ENCODE results near the gene CADM1. TPM values are rescaled to one million over a fixed set of nuclear protein-coding genes. Genes with fewer than 3 reads are reported as not detected.
A peak's percentile ranks its signal among the peaks of the same experiment; 100 is the strongest.

Gene CADM1
- total and polyA plus RNA-seq, 9 donors: 6.6 to 61.2 (median 17.2) TPM

DNA sequence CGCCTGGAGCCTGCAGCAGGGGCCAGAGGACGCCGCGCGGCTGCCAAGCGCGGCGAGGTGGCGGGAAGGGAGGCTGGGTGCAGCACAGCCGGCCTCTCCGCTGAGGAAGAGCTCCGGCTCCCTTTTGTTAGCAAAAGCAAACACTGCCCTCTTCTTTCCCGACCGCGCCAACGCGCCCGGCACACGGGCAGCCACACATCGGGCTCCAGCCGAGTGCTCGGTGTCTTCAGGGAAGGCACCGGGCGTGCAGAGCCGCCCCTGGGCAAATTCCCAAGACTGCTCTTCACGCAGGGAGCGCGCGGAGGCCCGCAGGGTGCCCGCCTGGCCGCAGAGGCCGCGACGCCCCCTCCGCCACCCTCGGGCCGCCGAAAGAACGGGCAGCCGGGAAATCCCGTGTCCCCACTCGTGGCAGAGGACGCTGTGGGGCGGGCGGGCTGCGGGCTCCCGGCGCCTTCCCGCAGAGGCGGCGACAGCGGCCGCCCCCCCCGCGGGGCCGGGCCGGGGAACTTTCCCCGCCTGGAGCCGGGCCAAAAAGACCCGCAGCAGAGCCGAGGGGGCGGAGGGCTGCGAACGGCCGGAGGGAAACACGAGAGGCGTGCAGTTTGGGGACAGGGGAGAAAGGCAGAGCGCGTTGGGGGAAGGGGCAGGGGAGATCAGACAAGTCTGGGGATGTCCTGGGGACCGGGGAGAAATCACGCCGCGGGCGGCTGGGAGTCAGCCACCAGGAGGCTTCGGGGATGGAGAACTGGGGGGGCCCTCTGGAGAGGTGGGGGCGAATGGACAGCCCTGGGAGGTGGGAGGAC is 931 bp downstream of the CADM1 start:
- 0 to 1% (median 0%) methylated on average over 58 to 77 of the region's 77 CpGs for WGBS, 3 donors
- Histone ChIP-seq H3K36me3 (no peaks in the 10 kb centered on the region), H3K9me3 (no peaks in the 10 kb centered on the region), H3K4me1 (ENCODE audit: insufficient read depth) (peaks cover 4% of the 10 kb centered on the region), H3K27ac (peak overlapping the region in 1 of 2 donors; percentile 77), H3K4me3 (peak overlapping the region; percentile 66), H3K27me3 (no peaks in the 10 kb centered on the region)
- intact Hi-C loops (cut with DNase I): loop anchor here (5.0 to 10.0 kb wide), 2 partner anchors 166 to 168 kb away; no protein-coding TSS in a partner anchor
- TF ChIP-seq, protein P1, sequence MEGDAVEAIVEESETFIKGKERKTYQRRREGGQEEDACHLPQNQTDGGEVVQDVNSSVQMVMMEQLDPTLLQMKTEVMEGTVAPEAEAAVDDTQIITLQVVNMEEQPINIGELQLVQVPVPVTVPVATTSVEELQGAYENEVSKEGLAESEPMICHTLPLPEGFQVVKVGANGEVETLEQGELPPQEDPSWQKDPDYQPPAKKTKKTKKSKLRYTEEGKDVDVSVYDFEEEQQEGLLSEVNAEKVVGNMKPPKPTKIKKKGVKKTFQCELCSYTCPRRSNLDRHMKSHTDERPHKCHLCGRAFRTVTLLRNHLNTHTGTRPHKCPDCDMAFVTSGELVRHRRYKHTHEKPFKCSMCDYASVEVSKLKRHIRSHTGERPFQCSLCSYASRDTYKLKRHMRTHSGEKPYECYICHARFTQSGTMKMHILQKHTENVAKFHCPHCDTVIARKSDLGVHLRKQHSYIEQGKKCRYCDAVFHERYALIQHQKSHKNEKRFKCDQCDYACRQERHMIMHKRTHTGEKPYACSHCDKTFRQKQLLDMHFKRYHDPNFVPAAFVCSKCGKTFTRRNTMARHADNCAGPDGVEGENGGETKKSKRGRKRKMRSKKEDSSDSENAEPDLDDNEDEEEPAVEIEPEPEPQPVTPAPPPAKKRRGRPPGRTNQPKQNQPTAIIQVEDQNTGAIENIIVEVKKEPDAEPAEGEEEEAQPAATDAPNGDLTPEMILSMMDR (IDR thresholded peaks at IDR 0.05): peak in 1 of 3 donors; percentile 21
- no peak for TF ChIP-seq EP300 (IDR thresholded peaks at IDR 0.05)
- DNase-seq: peak; percentile 57 to 76 (median 72)

DNA sequence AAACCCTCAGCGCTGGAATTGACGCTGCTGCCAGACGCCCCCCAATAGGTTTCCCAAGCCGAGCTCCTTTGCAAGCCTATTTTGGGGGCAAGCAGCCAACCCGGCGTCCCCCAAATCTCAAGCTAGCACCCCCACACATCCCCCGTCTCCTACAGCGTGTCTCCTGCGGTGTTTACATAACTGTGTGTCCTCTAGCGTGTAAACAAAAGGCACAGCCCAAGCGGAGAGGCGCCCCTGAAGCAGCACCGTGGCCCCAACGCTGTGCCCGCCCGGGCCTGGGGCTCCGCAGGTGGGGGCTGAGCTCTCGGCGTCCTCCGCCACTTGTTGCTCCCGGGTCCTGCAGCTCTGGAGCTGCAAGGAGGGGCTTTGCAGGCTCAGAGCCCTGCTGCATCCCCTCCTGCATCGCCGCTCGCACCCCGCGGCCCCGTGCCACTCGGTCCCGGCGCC is 1.6 kb downstream of the CADM1 start:
- DNase-seq: peak in 1 of 5 donors; percentile 40
- intact Hi-C loops (cut with DNase I): loop anchor here (5.0 to 10.0 kb wide), 2 partner anchors 165 to 168 kb away; no protein-coding TSS in a partner anchor
- no peaks in the 10 kb centered on the region for H3K36me3 ChIP-seq
- no peaks in the 10 kb centered on the region for H3K9me3 ChIP-seq
- no peaks in the 10 kb centered on the region for H3K27me3 ChIP-seq
- H3K4me3 ChIP-seq: peak overlapping the region; percentile 66
- WGBS, 3 donors: 0 to 1% (median 0%) methylated on average over 20 to 30 of the region's 30 CpGs
- peaks cover 4% of the 10 kb centered on the region for H3K4me1 ChIP-seq (ENCODE audit: insufficient read depth)
- no peak for TF ChIP-seq EP300 (IDR thresholded peaks at IDR 0.05)
- TF ChIP-seq, protein P1 (IDR thresholded peaks at IDR 0.05): no peak
- TF ChIP-seq POLR2A (IDR thresholded peaks at IDR 0.05): no peak
- peak overlapping the region in 1 of 2 donors; percentile 46 for H3K27ac ChIP-seq

- no peak for DNase-seq
- H3K9me3 ChIP-seq: no peaks in the 10 kb centered on the region
- intact Hi-C loops (cut with DNase I): loop anchor here (5.0 to 10.0 kb wide), 2 partner anchors 165 to 167 kb away; no protein-coding TSS in a partner anchor
- peaks cover 4% of the 10 kb centered on the region for H3K4me1 ChIP-seq (ENCODE audit: insufficient read depth)
- peak overlapping the region; percentile 66 for H3K4me3 ChIP-seq
- WGBS, 3 donors: 19 to 30% (median 20%) methylated on average over 22 of the region's 22 CpGs
- no peaks in the 10 kb centered on the region for H3K36me3 ChIP-seq
- H3K27ac ChIP-seq: no peak overlapping the region
- TF ChIP-seq POLR2A (IDR thresholded peaks at IDR 0.05) (no peak), EP300 (IDR thresholded peaks at IDR 0.05) (no peak)
- TF ChIP-seq, protein P1 (IDR thresholded peaks at IDR 0.05): no peak
- no peaks in the 10 kb centered on the region for H3K27me3 ChIP-seq
These were observed 2.2 kb downstream of the CADM1 start for GRCh38 chr11:115501893-115502589.

DNA sequence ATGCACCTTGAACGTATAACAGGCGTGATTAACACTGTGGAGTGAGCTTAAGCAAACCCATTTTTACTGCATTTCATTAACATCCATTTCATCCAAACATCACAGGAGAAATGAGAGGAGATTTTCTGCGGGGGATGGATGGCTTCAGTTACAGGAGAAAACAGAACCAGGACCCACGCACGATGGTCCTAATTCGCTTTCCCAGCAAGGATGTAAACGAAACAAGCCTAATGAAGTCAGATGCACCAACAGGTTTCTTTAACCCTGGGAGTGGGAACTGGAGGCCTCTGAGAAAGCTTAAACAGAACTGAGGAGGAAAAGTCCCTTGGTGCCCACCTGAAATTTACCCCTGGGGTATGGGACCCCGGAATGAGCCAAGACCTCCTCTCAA is 2.7 kb downstream of the CADM1 start:
- no peak for TF ChIP-seq POLR2A (IDR thresholded peaks at IDR 0.05)
- no peak for TF ChIP-seq EP300 (IDR thresholded peaks at IDR 0.05)
- TF ChIP-seq, protein P1 (IDR thresholded peaks at IDR 0.05): no peak
- DNase-seq: no peak
- 81 to 90% (median 87%) methylated on average over 8 of the region's 8 CpGs for WGBS, 3 donors
- H3K4me3 ChIP-seq: no peak overlapping the region
- H3K27me3 ChIP-seq: no peaks in the 10 kb centered on the region
- intact Hi-C loops (cut with DNase I): loop anchor here (5.0 to 10.0 kb wide), 2 partner anchors 164 to 167 kb away; no protein-coding TSS in a partner anchor
- H3K27ac ChIP-seq: no peak overlapping the region
- H3K36me3 ChIP-seq: no peaks in the 10 kb centered on the region
- no peaks in the 10 kb centered on the region for H3K9me3 ChIP-seq
- peaks cover 4% of the 10 kb centered on the region for H3K4me1 ChIP-seq (ENCODE audit: insufficient read depth)
